GM23248 (cell line): Measurements from ENCODE around the gene DRD4.

ENCODE experiments used
- EZH2 ChIP-seq: fragments of 200-600 bp; sonication (generic); IDR thresholded peaks from 2 replicates; pipeline ENCODE4 v1.6.1; 2018; ENCODE audit warnings: antibody characterized with exemption, mild to moderate bottlenecking; ENCODE audit not compliant: insufficient read depth, poor library complexity, severe bottlenecking
- EZH2phosphoT487 ChIP-seq: fragments of 200-600 bp; sonication (generic); IDR thresholded peaks from 2 replicates; pipeline ENCODE4 v1.6.1; 2018; ENCODE audit warnings: antibody characterized with exemption, moderate library complexity, mild to moderate bottlenecking, low read depth; ENCODE audit not compliant: insufficient read depth

DNA sequence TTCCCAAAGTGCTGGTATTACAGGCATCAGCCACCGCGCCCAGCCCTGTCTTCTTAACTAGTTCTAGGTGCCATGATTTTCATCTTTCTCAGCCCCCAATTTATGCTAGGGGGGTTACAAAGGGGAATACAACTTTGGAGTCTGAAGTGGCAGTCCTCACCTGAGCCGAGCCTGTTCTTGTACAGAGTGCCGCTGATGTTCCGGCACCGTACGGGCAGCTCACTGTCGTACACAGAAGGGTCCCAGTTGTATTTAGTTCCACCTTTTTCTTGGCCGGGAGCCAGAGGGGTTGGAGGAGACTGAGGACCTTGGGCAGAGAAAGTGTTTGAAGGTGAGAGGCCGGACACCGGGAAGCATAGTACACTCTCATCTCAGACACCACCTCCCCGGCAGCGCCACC, 50.7 kb downstream of the DRD4 start:
- no peak for TF ChIP-seq EZH2
- no peak for TF ChIP-seq EZH2phosphoT487
